Fibroblast of lung (primary cell): ENCODE data around the gene GPC5. TPM values are rescaled to one million over a fixed set of nuclear protein-coding genes. Genes with fewer than 3 reads are reported as not detected.

Experiments
- DNase-seq, 2 donors: peaks; one replicate each; pipeline versions ENCODE4 v3.0.0 to v3.0.0-alpha.2; 2010; ENCODE audit warnings: low read depth in 2 of 2
- H2AFZ ChIP-seq: 2 replicates; pipeline ENCODE4 v1.5.1; 2012; ENCODE audit warnings: low read length, control low read depth, inconsistent platforms
- H3K27ac ChIP-seq: 2 replicates; pipeline ENCODE4 v1.5.1; 2011; ENCODE audit warnings: low read length, control low read depth; ENCODE audit not compliant: insufficient read depth
- H3K27me3 ChIP-seq: 2 replicates; pipeline ENCODE4 v1.5.1; 2011; ENCODE audit warnings: mild to moderate bottlenecking, low read length; ENCODE audit not compliant: control insufficient read depth, insufficient read depth
- H3K36me3 ChIP-seq: 2 replicates; pipeline ENCODE4 v1.5.1; 2011; ENCODE audit warnings: low read length; ENCODE audit not compliant: control insufficient read depth, insufficient read depth
- H3K4me1 ChIP-seq: 2 replicates; pipeline ENCODE4 v1.5.1; 2011; ENCODE audit warnings: low read length; ENCODE audit not compliant: control insufficient read depth, insufficient read depth; ENCODE audit errors: extremely low read depth
- H3K4me2 ChIP-seq: 2 replicates; pipeline ENCODE4 v1.5.1; 2011; ENCODE audit warnings: low read length, control low read depth; ENCODE audit not compliant: insufficient read depth; ENCODE audit errors: extremely low read depth
- H3K4me3 ChIP-seq, 4 experiments: fragments of 200-600 bp in 1 of 4; sonication (generic) in 1 of 4; replicated peaks in 1 of 4; 2 replicates each; pipeline ENCODE4 v1.5.1; 2011 to 2016; ENCODE audit warnings: low read length in 4 of 4, low read depth in 3 of 4, mild to moderate bottlenecking in 3 of 4, control low read depth in 2 of 4, inconsistent platforms in 1 of 4, mixed read lengths in 1 of 4; ENCODE audit not compliant: insufficient read depth in 1 of 4; ENCODE audit errors: control extremely low read depth in 1 of 4
- H3K79me2 ChIP-seq: 2 replicates; pipeline ENCODE4 v1.5.1; 2012; ENCODE audit warnings: mild to moderate bottlenecking, low read length, inconsistent platforms; ENCODE audit not compliant: control insufficient read depth, insufficient read depth
- H3K9ac ChIP-seq: 2 replicates; pipeline ENCODE4 v1.5.1; 2011; ENCODE audit warnings: mild to moderate bottlenecking, low read length, control low read depth; ENCODE audit not compliant: insufficient read depth
- H3K9me3 ChIP-seq: 2 replicates; pipeline ENCODE4 v1.5.1; 2012; ENCODE audit warnings: low read depth, low read length; ENCODE audit not compliant: control insufficient read depth, insufficient read depth
- H4K20me1 ChIP-seq: 2 replicates; pipeline ENCODE4 v1.5.1; 2011; ENCODE audit warnings: low read length; ENCODE audit not compliant: control insufficient read depth, insufficient read depth; ENCODE audit errors: extremely low read depth
- CTCF ChIP-seq, 2 donors: IDR thresholded peaks in 1 of 2; conservative IDR thresholded peaks in 1 of 2; 1 replicate in 1 of 2; 2 replicates in 1 of 2; pipeline ENCODE4 v1.5.1; 2011 to 2012; ENCODE audit warnings: low read length in 2 of 2, control low read depth in 1 of 2, inconsistent platforms in 1 of 2, low read depth in 1 of 2, mild to moderate bottlenecking in 1 of 2
- EZH2 ChIP-seq: IDR thresholded peaks from 2 replicates; pipeline ENCODE4 v1.5.1; 2012; ENCODE audit warnings: low read length, control low read depth, mild to moderate bottlenecking; ENCODE audit errors: missing control alignments
- polyA plus RNA-seq, 2 donors: library from polyadenylated mRNA; depleted of rRNA in 1 of 2; stranded (reverse) in 1 of 2; unstranded in 1 of 2; fragments of >200 nt; gene quantifications; 2 replicates each; pipeline ENCODE4 v1.2.1, GENCODE V29; 2011 to 2012; ENCODE audit warnings: missing spikeins in 1 of 2
- total RNA-seq: library from RNA; depleted of rRNA; stranded (reverse); fragments of >200 nt; gene quantifications from 2 replicates; pipeline ENCODE4 v1.2.1, GENCODE V29; 2014

Gene GPC5
- total and polyA plus RNA-seq, 2 donors (not counting 1 experiment from before 2014, with no cell fraction given) = 0.17 TPM; not detected in 1

- Histone ChIP-seq H3K27me3 (no peaks in the 10 kb centered on the region), H3K4me2 (no peak overlapping the region), H3K36me3 (no peaks in the 10 kb centered on the region), H3K9me3 (no peaks in the 10 kb centered on the region), H3K9ac (no peak overlapping the region), H3K27ac (no peak overlapping the region), H3K79me2 (no peaks in the 10 kb centered on the region), H2AFZ (no peak overlapping the region), H3K4me3 (no peak overlapping the region), H4K20me1 (no peaks in the 10 kb centered on the region), H3K4me1 (no peaks in the 10 kb centered on the region)
- no peak for DNase-seq
- TF ChIP-seq EZH2 (no peak), CTCF (conservative IDR thresholded peaks at IDR 0.05 in 1 of 2, IDR thresholded peaks at IDR 0.05 in 1 of 2; ENCODE audit: low read depth in 1 of 2, low read length in 2 of 2) (no peak)
Observed at GRCh38 chr13:92677571-92677970, 1279.2 kb downstream of the GPC5 start.

GRCh38 chr13:92679602-92680001 is 1281.2 kb downstream of the GPC5 start:
- Histone ChIP-seq H2AFZ (no peak overlapping the region), H3K27me3 (no peaks in the 10 kb centered on the region), H3K4me2 (no peak overlapping the region), H3K27ac (no peak overlapping the region), H3K9ac (no peak overlapping the region), H3K4me3 (no peak overlapping the region), H4K20me1 (no peaks in the 10 kb centered on the region), H3K9me3 (no peaks in the 10 kb centered on the region), H3K4me1 (no peaks in the 10 kb centered on the region), H3K36me3 (no peaks in the 10 kb centered on the region), H3K79me2 (no peaks in the 10 kb centered on the region)
- DNase-seq = no peak
- no peak for TF ChIP-seq CTCF (conservative IDR thresholded peaks at IDR 0.05 in 1 of 2, IDR thresholded peaks at IDR 0.05 in 1 of 2; ENCODE audit: low read depth in 1 of 2, low read length in 2 of 2)

- no peak for DNase-seq
- H4K20me1 ChIP-seq = no peaks in the 10 kb centered on the region
- no peaks in the 10 kb centered on the region for H3K36me3 ChIP-seq
- H3K9me3 ChIP-seq = no peaks in the 10 kb centered on the region
- H3K27ac ChIP-seq = no peak overlapping the region
- TF ChIP-seq CTCF (conservative IDR thresholded peaks at IDR 0.05 in 1 of 2, IDR thresholded peaks at IDR 0.05 in 1 of 2; ENCODE audit: low read depth in 1 of 2, low read length in 2 of 2) (no peak), EZH2 (no peak)
- no peaks in the 10 kb centered on the region for H3K27me3 ChIP-seq
- no peaks in the 10 kb centered on the region for H3K4me1 ChIP-seq
- H3K4me3 ChIP-seq = no peak overlapping the region
- H3K9ac ChIP-seq = no peak overlapping the region
- H3K79me2 ChIP-seq = no peaks in the 10 kb centered on the region
- no peak overlapping the region for H3K4me2 ChIP-seq
- no peak overlapping the region for H2AFZ ChIP-seq
Observed at GRCh38 chr13:92681239-92681638, 1282.8 kb downstream of the GPC5 start.
